Adrenal gland (tissue), 5 donors: ENCODE measurements around the gene SMIM38.

Experiments used
- CTCF ChIP-seq, 6 experiments: fragments of 450-650 bp in 4 of 6; fragments of 200-600 bp in 2 of 6; sonication (generic) in 1 of 6; IDR thresholded peaks; 1 replicate in 5 of 6; 2 replicates in 1 of 6; pipeline versions ENCODE4 v1.5.1 to v1.8.0; 2016 to 2021; ENCODE audit warnings: antibody characterized with exemption in 6 of 6, mild to moderate bottlenecking in 2 of 6, moderate library complexity in 1 of 6
- POLR2A ChIP-seq, 2 donors: fragments of 450-650 bp; IDR thresholded peaks; one replicate each; pipeline ENCODE4 v1.6.1; 2017; ENCODE audit warnings: antibody characterized with exemption in 2 of 2, mild to moderate bottlenecking in 2 of 2, moderate library complexity in 1 of 2
- donor health status: DM: no; HTN: no; CAD: no.

GRCh38 chr11:69189059-69189458 is 33.3 kb downstream of the SMIM38 start:
- no peak for TF ChIP-seq CTCF (IDR thresholded peaks at IDR 0.05)
- TF ChIP-seq POLR2A (IDR thresholded peaks at IDR 0.05) = no peak
